HG02870 (cell line): ENCODE data around the gene RFX4.
"Not testable (repeated sequence)": the region's sequence is repeated elsewhere in the genome, so short reads cannot be mapped to it uniquely, and the experiment has no call there.

Source experiments
- ATAC-seq: cut with Tn5 transposase; IDR thresholded peaks from one replicate; pipeline ENCODE4 v1.9.1; 2021; ENCODE audit warnings: mild to moderate bottlenecking, moderate library complexity; ENCODE audit not compliant: unreplicated experiment

RFX4 gene

GRCh38 chr12:106685381-106685780, 102.6 kb downstream of the RFX4 start:
- ATAC-seq: no peak

DNA sequence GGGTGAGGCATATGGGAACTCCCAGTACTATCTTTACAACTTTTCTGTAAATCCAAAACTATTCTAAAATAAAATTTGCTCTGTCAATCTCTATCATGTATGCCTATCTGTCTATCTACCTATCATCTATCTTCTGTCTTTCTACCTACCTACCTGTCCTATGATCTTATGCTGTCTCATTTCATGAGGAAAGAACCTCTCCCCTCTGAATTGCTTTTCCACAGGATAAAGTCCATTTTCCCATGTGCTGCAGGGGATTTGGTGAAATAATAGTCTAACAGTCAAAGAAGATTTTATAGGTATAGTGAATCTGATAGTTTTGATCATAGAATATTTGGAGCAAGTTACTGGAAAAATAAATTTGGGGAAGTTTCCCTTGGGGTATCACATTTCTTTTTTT, 104.9 kb downstream of the RFX4 start:
- no peak for ATAC-seq

- no peak for ATAC-seq
Measured at GRCh38 chr12:106690569-106691305, 107.9 kb downstream of the RFX4 start.

DNA sequence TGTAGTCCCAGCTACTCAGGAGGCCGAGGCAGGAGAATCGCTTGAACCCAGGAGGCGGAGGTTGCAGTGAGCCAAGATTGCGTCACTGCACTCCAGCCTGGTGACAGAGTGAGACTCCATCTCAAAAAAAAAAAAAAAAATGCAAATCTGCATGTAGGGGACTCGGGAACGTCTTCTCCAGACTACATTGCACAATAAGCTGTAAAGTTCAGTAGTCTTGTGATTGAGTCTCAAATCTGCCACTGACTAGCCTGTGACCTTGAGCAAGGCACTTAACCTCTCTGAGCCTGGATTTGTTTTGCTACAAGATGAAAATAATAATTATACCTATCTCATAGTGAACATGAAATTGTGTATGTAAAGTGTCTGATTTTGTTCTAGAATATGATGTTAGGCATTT, 109.2 kb downstream of the RFX4 start:
- ATAC-seq: not testable (repeated sequence)

GRCh38 chr12:106692896-106693820, 110.4 kb downstream of the RFX4 start:
- no peak for ATAC-seq

GRCh38 chr12:106696071-106696470, 113.3 kb downstream of the RFX4 start:
- ATAC-seq: no peak

DNA sequence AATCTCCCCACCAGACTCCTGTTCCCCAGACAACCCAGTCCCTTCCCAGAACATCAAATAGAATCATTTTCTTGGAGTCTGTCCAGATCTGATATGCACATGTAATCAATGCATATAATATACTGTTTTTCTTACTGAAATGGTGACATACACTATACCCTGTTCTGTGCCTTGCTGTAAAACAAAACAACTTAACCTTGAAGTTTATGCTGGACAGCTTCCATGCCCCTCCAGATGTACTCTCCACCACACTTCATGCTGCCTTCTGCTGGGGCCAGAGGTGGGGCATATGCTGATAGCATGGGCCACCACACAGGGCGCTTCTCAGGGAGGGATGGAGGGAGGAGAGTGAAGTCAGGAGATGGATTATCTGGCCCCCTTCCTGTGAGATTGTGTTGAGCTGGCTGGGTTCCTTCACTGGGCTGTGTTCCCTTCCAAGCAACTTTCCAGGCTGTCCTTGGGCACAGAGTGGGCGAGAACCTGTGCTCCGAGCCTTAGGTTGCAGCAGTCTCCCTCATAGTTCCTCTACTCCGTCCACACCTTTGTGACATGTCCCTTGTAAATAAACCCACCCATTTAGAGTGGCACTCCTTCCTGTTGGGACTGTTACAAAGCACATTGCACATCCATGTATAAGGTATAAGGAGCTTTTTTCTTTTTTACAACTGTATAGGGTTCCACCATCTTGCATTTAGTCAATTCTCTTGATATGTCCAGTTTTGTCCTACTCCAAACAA, 114.0 kb downstream of the RFX4 start:
- ATAC-seq: no peak

DNA sequence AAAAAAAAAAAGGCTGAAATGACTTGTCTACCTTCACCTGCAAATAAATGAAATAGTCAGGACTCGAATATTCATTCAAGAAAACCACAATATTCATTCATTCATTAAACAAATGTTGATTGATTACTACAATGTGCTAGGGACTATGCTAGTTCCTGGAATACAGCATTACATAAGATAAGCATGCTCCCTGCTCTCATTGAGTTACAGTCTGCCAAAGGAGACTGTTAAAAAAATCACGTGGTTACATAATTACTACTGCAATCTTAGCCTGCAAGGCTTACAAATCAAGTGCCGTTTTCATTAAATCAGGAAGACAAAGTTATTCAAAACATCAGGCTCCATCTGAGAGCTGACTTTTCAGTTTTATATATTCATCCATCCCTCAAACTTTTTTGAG, 121.3 kb downstream of the RFX4 start:
- ATAC-seq: no peak

DNA sequence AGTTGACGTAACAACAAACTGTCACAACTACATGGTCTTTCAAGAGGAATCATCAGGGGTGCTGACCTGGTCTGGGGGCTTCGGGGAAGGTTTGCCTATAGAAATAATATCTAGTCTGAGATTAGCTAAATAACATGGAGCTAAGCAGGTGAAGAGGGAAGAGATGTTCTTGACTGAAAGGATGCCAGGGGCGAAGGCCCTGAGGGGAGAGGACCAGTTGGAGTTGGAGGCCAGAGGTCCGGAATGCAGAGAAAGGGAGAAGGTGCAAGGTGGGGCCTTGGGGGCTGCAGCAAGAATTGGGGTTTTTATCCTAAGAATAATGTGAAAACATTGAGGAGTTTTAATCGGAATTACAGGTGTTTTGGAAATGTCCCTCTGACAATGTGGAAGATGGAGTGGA, 123.2 kb downstream of the RFX4 start:
- ATAC-seq: no peak

- no peak for ATAC-seq
Measured at GRCh38 chr12:106709068-106709511, 126.3 kb downstream of the RFX4 start.

- ATAC-seq: no peak
Measured at GRCh38 chr12:106710143-106710893, 127.5 kb downstream of the RFX4 start.

DNA sequence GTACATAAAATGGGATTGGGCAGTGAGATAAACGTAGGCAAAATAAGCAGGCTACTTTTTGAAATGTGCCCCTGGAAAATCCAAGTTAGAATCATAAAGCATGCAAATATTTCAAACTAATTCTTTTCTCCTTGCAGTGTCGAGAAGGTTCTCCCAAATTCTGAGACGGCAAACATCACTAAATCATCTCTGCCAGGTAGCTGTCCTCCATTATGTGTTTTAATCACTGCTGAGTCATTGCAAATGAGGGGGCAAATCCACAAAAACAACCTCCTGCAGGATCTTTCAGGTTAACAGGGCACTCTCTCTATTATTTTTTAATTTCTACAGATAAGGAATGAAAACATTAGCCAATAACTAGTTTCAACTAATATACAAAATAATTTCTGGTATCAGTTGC, 128.5 kb downstream of the RFX4 start:
- no peak for ATAC-seq

DNA sequence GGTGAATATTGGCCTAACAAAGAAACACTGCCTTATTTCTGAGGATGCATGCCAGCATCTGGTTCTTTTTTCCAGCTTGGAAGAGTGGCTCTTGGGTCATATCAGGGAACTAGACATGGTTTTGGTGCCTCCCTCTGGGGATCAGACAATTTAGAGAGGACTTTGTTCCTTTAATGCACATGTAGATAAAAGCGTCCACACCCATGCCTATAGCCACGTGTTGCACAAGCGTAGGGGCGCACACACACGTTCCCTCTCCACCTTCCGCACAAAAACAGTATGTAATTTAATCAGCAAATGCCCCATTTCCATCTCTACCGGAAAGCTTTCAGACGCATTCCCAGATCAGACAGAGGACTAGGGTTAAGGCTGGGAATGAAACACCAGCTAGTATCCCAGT, 130.0 kb downstream of the RFX4 start:
- no peak for ATAC-seq

GRCh38 chr12:106714926-106715325, 132.1 kb downstream of the RFX4 start:
- no peak for ATAC-seq

GRCh38 chr12:106715582-106715981, 132.8 kb downstream of the RFX4 start:
- ATAC-seq: no peak

DNA sequence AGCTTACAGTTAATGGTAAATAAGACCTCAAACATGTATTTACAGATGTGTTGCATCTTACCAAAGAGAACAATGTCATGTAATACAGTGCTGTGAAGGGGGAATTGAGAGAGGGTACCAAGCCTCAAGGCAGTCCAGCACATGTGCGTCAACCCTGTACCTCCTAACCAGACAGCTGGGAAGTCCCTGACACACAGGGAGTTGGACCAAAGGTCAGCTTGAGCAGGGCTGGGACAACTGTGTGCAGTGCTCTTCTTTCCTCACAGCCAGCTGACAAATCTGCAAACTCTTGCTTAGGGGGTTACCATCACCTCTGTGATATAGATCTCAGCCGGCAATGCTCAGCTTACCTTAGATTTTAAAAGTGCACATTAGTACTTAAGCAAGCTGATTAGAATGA, 134.9 kb downstream of the RFX4 start:
- no peak for ATAC-seq

DNA sequence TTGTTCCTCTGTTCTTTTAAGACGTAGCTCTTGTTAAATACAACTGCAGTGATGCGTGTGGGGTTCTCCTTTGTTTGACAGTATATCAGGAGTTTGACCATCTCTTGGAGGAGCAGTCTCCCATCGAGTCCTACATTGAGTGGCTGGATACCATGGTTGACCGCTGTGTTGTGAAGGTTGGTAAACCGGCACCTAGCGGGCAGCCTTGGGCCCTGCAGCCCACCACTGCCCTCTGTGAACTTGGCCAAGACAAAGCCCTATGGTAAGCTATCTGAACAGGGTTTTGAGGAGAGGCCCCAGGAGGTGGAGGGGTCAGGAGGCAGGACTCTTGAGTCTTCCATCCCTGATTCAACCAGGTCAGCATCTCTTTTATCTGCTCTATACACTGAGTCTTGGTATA, 137.1 kb downstream of the RFX4 start:
- no peak for ATAC-seq

- no peak for ATAC-seq
Measured at GRCh38 chr12:106720696-106721095, 137.9 kb downstream of the RFX4 start.

- ATAC-seq: no peak
Measured at GRCh38 chr12:106721915-106722314, 139.1 kb downstream of the RFX4 start.

DNA sequence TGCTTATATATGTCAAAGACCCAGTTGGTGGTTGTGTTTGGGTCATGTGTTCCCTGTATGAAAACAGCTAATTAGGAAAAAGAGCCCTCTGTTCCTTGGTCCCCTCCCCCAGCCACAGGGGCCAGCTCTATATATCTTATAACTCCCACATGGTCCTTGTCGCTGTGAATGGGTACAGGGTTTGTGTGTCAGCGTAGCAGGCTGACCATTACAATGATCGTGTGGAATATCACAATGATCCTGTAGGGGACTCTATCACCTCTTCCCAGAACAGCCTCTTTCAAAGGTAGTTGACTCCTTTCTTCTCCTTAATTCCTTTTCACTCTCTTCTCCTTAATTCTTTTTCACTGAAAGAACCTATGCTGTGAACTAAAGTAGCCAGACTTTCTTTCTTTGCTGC, 140.0 kb downstream of the RFX4 start:
- no peak for ATAC-seq

DNA sequence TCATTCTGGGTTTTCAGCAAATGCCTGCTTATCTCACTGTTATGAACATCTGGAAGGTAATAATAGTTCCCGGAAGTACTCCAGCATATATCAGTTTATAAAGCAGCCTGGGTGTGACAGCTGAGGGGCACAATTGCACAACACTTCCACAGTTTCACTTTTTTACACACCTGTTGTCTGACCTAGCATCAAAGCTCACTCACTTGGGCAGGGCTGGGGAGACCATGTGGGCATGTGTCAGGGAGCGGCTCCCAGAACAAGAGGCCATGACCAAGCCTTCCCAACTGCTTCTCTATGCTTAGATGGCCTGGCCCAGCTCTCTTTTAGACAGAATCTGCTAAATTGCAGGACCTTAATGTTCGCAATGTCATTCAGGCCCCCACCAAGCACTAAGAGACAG, 140.6 kb downstream of the RFX4 start:
- no peak for ATAC-seq
